Epithelial cell of prostate (primary cell): ENCODE results near the gene RIPOR3.

Source experiments
- DNase-seq: peaks from one replicate; pipeline ENCODE4 v3.0.0-alpha.2; 2011; ENCODE audit warnings: low read depth, low spot score
- H3K27ac ChIP-seq: fragments of 450-650 bp; 2 replicates; pipeline ENCODE4 v1.5.1; 2017; ENCODE audit warnings: mild to moderate bottlenecking

RIPOR3 gene

DNA sequence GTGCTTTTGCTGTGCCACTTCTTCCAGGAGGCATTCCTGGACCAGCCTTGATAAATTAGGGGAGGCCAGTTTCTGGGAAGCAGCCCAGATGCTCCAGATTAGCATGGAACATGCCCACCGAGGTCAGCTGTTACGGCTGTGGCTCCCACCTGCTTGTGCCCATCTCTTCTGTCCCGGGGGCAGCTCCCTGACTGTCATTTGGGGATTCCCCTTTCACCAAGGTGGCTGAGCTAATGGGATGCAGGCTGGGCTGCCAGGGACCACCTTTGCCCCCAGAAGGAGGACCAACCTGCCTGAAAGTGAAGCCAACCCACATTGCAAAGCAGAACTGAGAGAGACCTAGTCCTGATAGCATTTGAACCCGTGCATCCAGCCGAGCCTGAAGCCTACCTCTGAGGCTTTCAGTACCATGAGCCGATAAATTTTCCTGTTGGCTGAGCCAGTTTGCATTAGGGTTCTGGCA, 95.9 kb downstream of the RIPOR3 start:
- H3K27ac ChIP-seq: no peak overlapping the region
- DNase-seq: no peak

GRCh38 chr20:50594591-50595432, 96.5 kb downstream of the RIPOR3 start:
- no peak overlapping the region for H3K27ac ChIP-seq
- DNase-seq: no peak

DNA sequence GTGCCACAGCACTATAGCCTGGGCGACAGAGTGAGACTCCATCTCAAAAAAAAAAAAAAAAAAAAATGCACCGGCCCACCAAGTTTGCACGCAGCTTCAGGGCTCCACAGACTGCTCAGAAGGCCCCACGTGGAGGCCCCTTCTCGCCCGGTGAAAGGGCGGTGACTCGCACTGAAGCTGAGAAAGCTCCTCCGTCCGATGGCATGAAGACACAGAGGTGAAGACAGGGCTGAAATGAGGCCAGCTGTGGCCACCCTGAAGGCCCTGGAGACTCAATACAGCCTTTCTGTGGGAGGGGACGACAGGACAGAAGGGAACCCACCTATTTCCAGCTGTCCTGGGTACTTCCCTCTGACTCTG, 97.1 kb downstream of the RIPOR3 start:
- no peak overlapping the region for H3K27ac ChIP-seq
- DNase-seq: no peak

GRCh38 chr20:50593005-50593335, 98.4 kb downstream of the RIPOR3 start:
- DNase-seq: no peak
- no peak overlapping the region for H3K27ac ChIP-seq

- no peak overlapping the region for H3K27ac ChIP-seq
- DNase-seq: no peak
Observed at GRCh38 chr20:50592282-50593004, 98.9 kb downstream of the RIPOR3 start.

DNA sequence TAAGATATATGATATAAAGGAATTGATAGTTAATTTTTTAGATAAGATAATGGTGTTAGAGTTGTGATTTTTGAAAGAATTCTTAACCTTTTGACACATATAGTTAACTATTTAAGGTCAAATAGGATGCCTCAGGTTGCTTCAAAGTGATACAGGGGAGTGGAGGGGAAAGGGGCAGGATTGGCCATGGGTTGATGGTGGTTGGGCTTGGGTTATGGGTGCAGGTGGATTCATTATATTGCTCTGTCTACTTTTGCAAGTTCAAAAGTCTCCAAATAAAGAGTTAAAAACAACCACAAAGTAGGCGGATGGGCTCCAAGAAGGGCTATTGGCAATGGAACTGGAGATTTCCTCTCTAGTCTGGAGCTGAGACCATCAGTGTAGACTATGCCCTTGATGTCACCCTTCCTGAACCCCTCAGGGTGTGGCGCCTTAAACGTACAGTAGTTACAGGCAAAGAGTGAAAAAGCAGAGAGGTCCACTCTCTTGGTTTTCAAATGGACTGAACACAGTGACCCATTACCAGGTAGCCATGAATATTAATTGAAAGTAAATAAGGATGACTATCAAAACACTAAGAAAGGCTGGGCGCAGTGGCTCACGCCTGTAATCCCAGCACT, 100.0 kb downstream of the RIPOR3 start:
- H3K27ac ChIP-seq: no peak overlapping the region
- DNase-seq: no peak

DNA sequence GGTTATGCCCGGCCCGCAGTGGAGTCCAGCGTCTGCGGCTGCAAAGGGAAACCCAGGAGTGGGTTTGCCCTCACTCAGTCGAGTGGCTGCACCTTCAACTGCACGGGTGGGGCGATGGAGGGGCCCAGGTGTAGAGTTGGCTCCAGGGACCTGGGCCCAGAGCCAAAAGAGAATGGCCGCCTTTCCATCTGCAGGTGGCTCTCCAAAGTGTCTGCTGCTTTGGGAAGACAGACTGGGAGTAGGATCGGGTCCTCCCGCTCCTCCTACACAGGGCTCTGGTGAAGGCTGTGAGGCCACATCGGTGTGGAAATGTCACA, 101.0 kb downstream of the RIPOR3 start:
- no peak overlapping the region for H3K27ac ChIP-seq
- DNase-seq: no peak

DNA sequence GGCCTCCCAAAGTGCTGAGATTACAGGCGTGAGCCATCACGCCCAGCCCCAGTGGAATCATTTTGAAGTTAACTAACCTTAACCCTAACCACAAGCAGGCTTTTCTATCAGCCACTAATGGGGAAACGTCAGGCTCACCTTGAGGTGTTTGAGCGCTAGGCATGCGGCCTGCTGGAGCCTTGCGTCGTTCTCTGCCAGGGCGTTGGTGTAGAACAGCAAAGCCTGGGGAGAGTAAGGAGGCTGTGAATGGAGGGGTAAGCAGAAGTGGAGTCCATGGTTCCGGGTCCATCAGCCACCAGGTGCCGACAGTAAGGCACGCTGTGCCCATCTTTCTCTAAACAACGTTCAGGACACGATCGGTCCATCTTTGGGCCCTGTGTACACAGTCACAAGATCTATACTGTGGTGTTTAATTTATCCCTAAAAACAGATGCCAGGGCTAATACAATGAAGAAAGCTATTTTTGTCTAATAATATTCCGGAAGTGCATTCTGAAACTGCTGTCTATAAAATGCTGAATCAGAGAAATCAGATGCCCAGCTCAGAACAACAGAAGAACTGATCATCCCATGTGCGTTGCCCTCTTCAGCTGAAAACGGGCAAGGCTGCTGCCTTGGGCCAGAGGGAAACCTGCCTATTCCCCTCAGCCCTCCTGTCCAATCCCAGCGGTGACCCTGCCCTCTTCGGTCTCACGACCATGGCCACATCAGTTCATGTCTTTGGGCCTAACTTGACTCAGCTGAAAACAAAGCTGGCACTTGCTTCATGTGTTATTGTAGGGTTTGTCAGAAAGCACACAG, 101.6 kb downstream of the RIPOR3 start:
- no peak overlapping the region for H3K27ac ChIP-seq
- DNase-seq: no peak

GRCh38 chr20:50588034-50588736, 103.2 kb downstream of the RIPOR3 start:
- DNase-seq: no peak
- no peak overlapping the region for H3K27ac ChIP-seq

- no peak for DNase-seq
- H3K27ac ChIP-seq: no peak overlapping the region
Observed at GRCh38 chr20:50587291-50587961, 103.9 kb downstream of the RIPOR3 start.

- no peak for DNase-seq
- no peak overlapping the region for H3K27ac ChIP-seq
Observed at GRCh38 chr20:50586531-50587232, 104.7 kb downstream of the RIPOR3 start.

GRCh38 chr20:50585678-50586077, 105.7 kb downstream of the RIPOR3 start:
- H3K27ac ChIP-seq: no peak overlapping the region
- DNase-seq: no peak

- no peak for DNase-seq
Observed at GRCh38 chr20:50585214-50585613, 106.1 kb downstream of the RIPOR3 start.

DNA sequence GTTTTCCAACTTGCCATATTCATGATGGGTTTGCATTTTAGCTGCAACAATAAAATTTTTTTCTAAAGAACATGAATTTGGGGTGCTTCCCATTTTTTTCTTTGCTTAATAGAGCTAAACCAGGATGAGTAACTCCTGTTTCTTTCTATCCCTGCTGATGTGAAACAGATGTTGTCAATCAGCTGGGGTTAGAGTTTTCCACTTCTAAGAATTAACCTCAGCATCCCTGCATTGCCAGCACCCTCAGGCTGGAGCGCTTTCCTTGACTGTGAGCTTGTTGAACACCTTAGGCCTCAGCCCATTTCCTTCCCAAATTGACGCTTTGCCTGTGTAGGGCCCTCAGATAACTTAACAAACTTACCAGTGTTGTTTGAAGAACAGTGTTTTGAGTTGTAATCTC, 106.7 kb downstream of the RIPOR3 start:
- no peak overlapping the region for H3K27ac ChIP-seq

More at GRCh38 chr20:50585214-50585613, 106.1 kb downstream of the RIPOR3 start:
- H3K27ac ChIP-seq: no peak overlapping the region

GRCh38 chr20:50583442-50584150, 107.7 kb downstream of the RIPOR3 start:
- no peak for DNase-seq

More for the DNA sequence above, 106.7 kb downstream of the RIPOR3 start:
- DNase-seq: no peak

GRCh38 chr20:50582591-50583234, 108.6 kb downstream of the RIPOR3 start:
- DNase-seq: no peak
- no peak overlapping the region for H3K27ac ChIP-seq

More at GRCh38 chr20:50583442-50584150, 107.7 kb downstream of the RIPOR3 start:
- H3K27ac ChIP-seq: no peak overlapping the region

GRCh38 chr20:50582092-50582491, 109.2 kb downstream of the RIPOR3 start:
- no peak for DNase-seq
- no peak overlapping the region for H3K27ac ChIP-seq
